Spleen (tissue), 7 donors: ENCODE data around the gene TP53I3.

ENCODE experiments used
- POLR2AphosphoS5 ChIP-seq, 3 donors: sonication (generic); formaldehyde crosslinking; IDR thresholded peaks; one replicate each; pipeline ENCODE4 v1.5.1; 2017; ENCODE audit warnings: antibody characterized with exemption in 3 of 3
- TF ChIP-seq, protein P1 (sequence below), 11 experiments: fragments of 200-600 bp in 7 of 11; fragments of 450-650 bp in 4 of 11; sonication (generic) in 4 of 11; IDR thresholded peaks in 8 of 11; conservative IDR thresholded peaks in 3 of 11; 1 replicate in 7 of 11; 2 replicates in 4 of 11; pipeline versions ENCODE4 v1.4.0 to v1.8.0; 2016 to 2021; ENCODE audit warnings: antibody characterized with exemption in 11 of 11, inconsistent platforms in 4 of 11, mild to moderate bottlenecking in 1 of 11
- donor health status: DM: no; HTN: no; CAD: no; lungs with moderate emphysema.
- donor health status: DM: no; HTN: no; CAD: no.
- donor health status: DM: no; HTN: no; CAD: no.

DNA sequence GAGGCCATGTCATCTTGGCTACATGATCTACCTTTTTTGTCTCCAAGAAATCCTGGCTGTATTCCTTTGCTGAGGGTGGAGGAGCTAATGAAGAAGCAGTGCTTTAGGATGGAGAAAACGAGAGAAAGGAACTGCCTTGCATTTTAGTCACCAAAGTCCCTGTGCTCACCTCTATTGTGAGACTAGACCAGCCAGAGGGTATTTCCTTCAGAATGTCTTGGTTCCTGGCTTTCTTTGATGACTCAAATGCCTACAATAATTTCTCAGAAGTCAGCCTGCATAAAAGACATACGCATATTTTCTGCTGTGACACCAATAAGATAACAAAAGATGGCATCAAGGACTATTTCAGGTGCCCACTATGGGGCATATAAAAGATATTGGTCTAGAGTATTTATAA, 19.3 kb downstream of the TP53I3 start:
- TF ChIP-seq POLR2AphosphoS5 (IDR thresholded peaks at IDR 0.05): no peak
- TF ChIP-seq, protein P1, sequence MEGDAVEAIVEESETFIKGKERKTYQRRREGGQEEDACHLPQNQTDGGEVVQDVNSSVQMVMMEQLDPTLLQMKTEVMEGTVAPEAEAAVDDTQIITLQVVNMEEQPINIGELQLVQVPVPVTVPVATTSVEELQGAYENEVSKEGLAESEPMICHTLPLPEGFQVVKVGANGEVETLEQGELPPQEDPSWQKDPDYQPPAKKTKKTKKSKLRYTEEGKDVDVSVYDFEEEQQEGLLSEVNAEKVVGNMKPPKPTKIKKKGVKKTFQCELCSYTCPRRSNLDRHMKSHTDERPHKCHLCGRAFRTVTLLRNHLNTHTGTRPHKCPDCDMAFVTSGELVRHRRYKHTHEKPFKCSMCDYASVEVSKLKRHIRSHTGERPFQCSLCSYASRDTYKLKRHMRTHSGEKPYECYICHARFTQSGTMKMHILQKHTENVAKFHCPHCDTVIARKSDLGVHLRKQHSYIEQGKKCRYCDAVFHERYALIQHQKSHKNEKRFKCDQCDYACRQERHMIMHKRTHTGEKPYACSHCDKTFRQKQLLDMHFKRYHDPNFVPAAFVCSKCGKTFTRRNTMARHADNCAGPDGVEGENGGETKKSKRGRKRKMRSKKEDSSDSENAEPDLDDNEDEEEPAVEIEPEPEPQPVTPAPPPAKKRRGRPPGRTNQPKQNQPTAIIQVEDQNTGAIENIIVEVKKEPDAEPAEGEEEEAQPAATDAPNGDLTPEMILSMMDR (IDR thresholded peaks at IDR 0.05 in 8 of 11, conservative IDR thresholded peaks at IDR 0.05 in 3 of 11): no peak
